OCI-LY7 (cell line): Measurements from ENCODE around the gene UMPS.

Experiments used
- EZH2phosphoT487 ChIP-seq: fragments of 200-600 bp; sonication (generic); IDR thresholded peaks from 2 replicates; pipeline ENCODE4 v1.6.1; 2018; ENCODE audit warnings: low read depth, borderline replicate concordance, mild to moderate bottlenecking, mixed run types, antibody characterized with exemption, low read length, moderate library complexity, mixed read lengths
- TF ChIP-seq, protein P1 (sequence below): fragments of 200-600 bp; sonication (generic); conservative IDR thresholded peaks from 2 replicates; pipeline ENCODE4 v1.5.1; 2014; ENCODE audit warnings: mild to moderate bottlenecking, antibody characterized with exemption, low read length, moderate library complexity, mixed read lengths

DNA sequence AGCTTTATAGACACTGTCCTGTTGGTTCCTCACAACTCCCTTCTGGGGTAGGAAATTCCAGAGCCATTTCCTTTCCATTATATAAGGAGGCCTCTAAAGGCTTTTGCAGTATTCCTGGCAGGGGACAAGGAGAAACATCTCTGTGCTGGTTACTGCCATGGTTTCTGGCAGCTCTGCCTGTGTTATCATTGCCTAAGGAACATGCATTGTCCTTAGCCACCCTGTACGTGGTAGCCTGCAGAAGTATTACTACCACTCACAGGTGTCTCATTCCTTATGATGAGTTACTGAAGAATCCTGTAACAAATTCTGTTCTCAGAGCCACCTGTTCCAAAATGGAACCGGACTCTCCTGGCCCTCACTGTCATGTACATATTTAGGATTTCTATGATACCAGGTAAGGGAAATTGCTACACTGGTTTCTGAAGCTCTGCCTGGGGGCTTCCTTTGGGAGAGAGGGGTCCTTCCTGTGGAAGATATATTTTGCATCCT, 58.0 kb downstream of the UMPS start:
- TF ChIP-seq, protein P1, sequence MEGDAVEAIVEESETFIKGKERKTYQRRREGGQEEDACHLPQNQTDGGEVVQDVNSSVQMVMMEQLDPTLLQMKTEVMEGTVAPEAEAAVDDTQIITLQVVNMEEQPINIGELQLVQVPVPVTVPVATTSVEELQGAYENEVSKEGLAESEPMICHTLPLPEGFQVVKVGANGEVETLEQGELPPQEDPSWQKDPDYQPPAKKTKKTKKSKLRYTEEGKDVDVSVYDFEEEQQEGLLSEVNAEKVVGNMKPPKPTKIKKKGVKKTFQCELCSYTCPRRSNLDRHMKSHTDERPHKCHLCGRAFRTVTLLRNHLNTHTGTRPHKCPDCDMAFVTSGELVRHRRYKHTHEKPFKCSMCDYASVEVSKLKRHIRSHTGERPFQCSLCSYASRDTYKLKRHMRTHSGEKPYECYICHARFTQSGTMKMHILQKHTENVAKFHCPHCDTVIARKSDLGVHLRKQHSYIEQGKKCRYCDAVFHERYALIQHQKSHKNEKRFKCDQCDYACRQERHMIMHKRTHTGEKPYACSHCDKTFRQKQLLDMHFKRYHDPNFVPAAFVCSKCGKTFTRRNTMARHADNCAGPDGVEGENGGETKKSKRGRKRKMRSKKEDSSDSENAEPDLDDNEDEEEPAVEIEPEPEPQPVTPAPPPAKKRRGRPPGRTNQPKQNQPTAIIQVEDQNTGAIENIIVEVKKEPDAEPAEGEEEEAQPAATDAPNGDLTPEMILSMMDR = no peak
- no peak for TF ChIP-seq EZH2phosphoT487
